H1 (cell line): ENCODE data around the gene AIFM3. TPM values are rescaled to one million over a fixed set of nuclear protein-coding genes. Genes with fewer than 3 reads are reported as not detected.

Source experiments
- CTBP2 ChIP-seq: IDR thresholded peaks from 2 replicates; pipeline ENCODE4 v1.7.0; 2011; ENCODE audit warnings: borderline replicate concordance, mild to moderate bottlenecking, moderate library complexity, mixed read lengths, low read length; ENCODE audit not compliant: insufficient read depth, insufficient read length
- GABPA ChIP-seq: IDR thresholded peaks from 2 replicates; pipeline ENCODE4 v1.6.1; 2011; ENCODE audit warnings: mild to moderate bottlenecking, low read length, moderate library complexity, borderline replicate concordance; ENCODE audit not compliant: insufficient read depth
- GTF2F1 ChIP-seq: IDR thresholded peaks from 2 replicates; pipeline ENCODE4 v1.6.1; 2012; ENCODE audit warnings: low read depth, low read length, improper control_type of control experiment, borderline replicate concordance
- SP4 ChIP-seq: IDR thresholded peaks from 2 replicates; pipeline ENCODE4 v1.6.1; 2012; ENCODE audit warnings: low read length, inconsistent platforms
- ZNF274 ChIP-seq: IDR thresholded peaks from 2 replicates; pipeline ENCODE4 v1.7.0; 2012; ENCODE audit warnings: low read length, borderline replicate concordance; ENCODE audit errors: extremely low read depth
- polyA plus RNA-seq, 7 experiments: library from polyadenylated mRNA; depleted of rRNA in 3 of 7; stranded (reverse) in 5 of 7; unstranded in 2 of 7; fragments of >200 nt in 5 of 7; fragments of 200-250 nt in 2 of 7; gene quantifications; 1 replicate in 5 of 7; 2 replicates in 1 of 7; 4 replicates in 1 of 7; pipeline versions ENCODE4 v1.2.1 to v1.2.3, GENCODE V29; 2011 to 2013; ENCODE audit warnings: missing spikeins in 2 of 7, mixed read lengths in 2 of 7
- total RNA-seq: library from RNA; stranded (reverse); fragmentation: NEBNext Ultra II Directional; extraction: Animal tissue kit (Norgen Biotek cat#: 25700); gene quantifications from 2 replicates; pipeline ENCODE4 v1.2.1, GENCODE V29; 2021

Gene AIFM3
- total and polyA plus RNA-seq, 2 of the 8 experiments (the other 6 are each of a cell fraction or from before 2014, with no cell fraction given), result 0.86 to 1.4 TPM

DNA sequence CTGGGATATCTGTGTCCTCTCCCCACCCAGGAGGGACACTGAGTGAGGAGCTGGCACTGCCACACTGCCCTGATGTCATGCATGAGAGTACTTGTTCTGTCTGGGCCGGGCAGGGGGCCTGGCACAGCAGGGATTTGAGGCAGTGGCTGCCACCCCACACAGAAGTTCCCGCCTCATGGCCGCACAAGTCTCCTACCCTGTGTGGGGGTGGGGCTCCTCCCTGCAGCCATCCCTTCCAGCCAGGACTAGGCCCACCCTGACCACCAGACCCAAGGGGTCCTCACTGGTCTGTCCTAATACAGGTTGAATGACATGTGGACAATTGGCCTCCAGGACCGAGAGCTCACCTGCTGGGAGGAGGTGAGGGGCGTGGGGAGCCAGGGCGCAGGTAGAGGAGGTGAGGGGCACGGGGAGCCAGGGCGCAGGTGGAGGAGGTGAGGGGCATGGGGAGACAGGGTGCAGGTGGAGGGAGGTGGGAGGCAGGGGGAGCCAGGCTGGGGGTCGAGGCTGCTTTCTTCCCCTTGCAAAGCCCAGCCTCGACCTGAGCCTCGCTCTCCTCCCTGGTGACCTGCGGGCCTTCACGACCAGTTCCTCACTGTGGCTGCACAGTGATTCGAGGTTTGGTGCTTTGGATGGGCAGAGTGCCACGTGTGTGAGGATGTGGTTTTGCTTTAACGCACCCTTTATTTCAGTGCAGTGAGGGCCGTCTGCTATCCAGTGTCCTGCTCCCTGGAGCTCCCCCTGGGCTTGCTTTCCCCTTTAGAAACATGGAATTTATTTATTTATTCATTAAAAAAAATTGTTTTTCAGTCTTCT is 22.5 kb downstream of the AIFM3 start (continued):
- no peak for TF ChIP-seq CTBP2
- TF ChIP-seq SP4, result no peak
- TF ChIP-seq GTF2F1, result no peak
- TF ChIP-seq ZNF274, result no peak
- TF ChIP-seq GABPA, result no peak
